HG02759 (cell line): ENCODE measurements around the gene PP2D1.
"Not testable (repeated sequence)": the region's sequence is repeated elsewhere in the genome, so short reads cannot be mapped to it uniquely, and the experiment has no call there.

Experiments used
- ATAC-seq: cut with Tn5 transposase; IDR thresholded peaks from one replicate; pipeline ENCODE4 v1.9.1; 2021; ENCODE audit warnings: mild to moderate bottlenecking, moderate library complexity; ENCODE audit not compliant: unreplicated experiment

PP2D1 gene

GRCh38 chr3:19972054-19972453 lies 40.0 kb downstream of the PP2D1 start:
- no peak for ATAC-seq

- ATAC-seq, result no peak
Measured at GRCh38 chr3:19970327-19970726, 41.7 kb downstream of the PP2D1 start.

GRCh38 chr3:19967812-19968211 lies 44.3 kb downstream of the PP2D1 start:
- ATAC-seq, result no peak

GRCh38 chr3:19967208-19967607 lies 44.9 kb downstream of the PP2D1 start:
- ATAC-seq, result no peak

GRCh38 chr3:19961960-19962359 lies 50.1 kb downstream of the PP2D1 start:
- ATAC-seq, result no peak

- no peak for ATAC-seq
Measured at GRCh38 chr3:19960696-19961095, 51.4 kb downstream of the PP2D1 start.

GRCh38 chr3:19959505-19959904 lies 52.6 kb downstream of the PP2D1 start:
- no peak for ATAC-seq

GRCh38 chr3:19957354-19957753 lies 54.7 kb downstream of the PP2D1 start:
- ATAC-seq, result not testable (repeated sequence)

- ATAC-seq, result no peak
Measured at GRCh38 chr3:19954676-19955075, 57.4 kb downstream of the PP2D1 start.

- ATAC-seq, result no peak
Measured at GRCh38 chr3:19950316-19950715, 61.7 kb downstream of the PP2D1 start.

- no peak for ATAC-seq
Measured at GRCh38 chr3:19948226-19948591, 63.9 kb downstream of the PP2D1 start.

- peak; percentile 17 for ATAC-seq
Measured at GRCh38 chr3:19947549-19948225, 64.4 kb downstream of the PP2D1 start.

- ATAC-seq, result peak; percentile 95
Measured at GRCh38 chr3:19946832-19947548, 65.1 kb downstream of the PP2D1 start, which contains the start of gene RAB5A. Gene RAB5A, plus strand, starts transcription at chr3:19947097. Its CDS starts 3,802 bp downstream, at chr3:19950899.

GRCh38 chr3:19945969-19946831 lies 65.9 kb downstream of the PP2D1 start:
- peak; percentile 10 for ATAC-seq

- ATAC-seq, result no peak
Measured at GRCh38 chr3:19945534-19945933, 66.5 kb downstream of the PP2D1 start.

- no peak for ATAC-seq
Measured at GRCh38 chr3:19940643-19941042, 71.4 kb downstream of the PP2D1 start.

GRCh38 chr3:19938295-19938627 lies 73.8 kb downstream of the PP2D1 start:
- ATAC-seq, result no peak

- no peak for ATAC-seq
Measured at GRCh38 chr3:19937459-19938294, 74.4 kb downstream of the PP2D1 start.
